ENCODE data around the gene CLUH. TPM values are rescaled to one million over a fixed set of nuclear protein-coding genes. Genes with fewer than 3 reads are reported as not detected.
"Not testable (repeated sequence)": the region's sequence is repeated elsewhere in the genome, so short reads cannot be mapped to it uniquely, and the experiment has no call there.

CLUH gene
- polyA plus RNA-seq, 2 donors = 65.2 to 85.5 TPM

- Histone ChIP-seq H3K27me3 (ENCODE audit: control insufficient read depth in 1 of 2, insufficient read depth in 2 of 2, low read length in 2 of 2) (no peaks in the 10 kb centered on the region), H3K36me3 (ENCODE audit: control insufficient read depth in 2 of 2, insufficient read depth in 2 of 2, low read length in 1 of 2) (peaks cover 13 to 49% of the 10 kb centered on the region in 2 donors), H3K4me1 (ENCODE audit: control insufficient read depth in 2 of 2, insufficient read depth in 2 of 2, low read length in 1 of 2) (peaks cover 13 to 22% of the 10 kb centered on the region in 2 donors), H3K9me3 (ENCODE audit: control insufficient read depth in 2 of 2, insufficient read depth in 1 of 2, low read depth in 1 of 2, low read length in 1 of 2) (no peaks in the 10 kb centered on the region), H3K27ac (ENCODE audit: low read depth in 2 of 2, low read length in 1 of 2) (no peak overlapping the region), H3K4me3 (ENCODE audit: low read depth in 1 of 2, low read length in 2 of 2) (no peak overlapping the region)
- WGBS, 2 donors = 87% methylated on average over 38 of the region's 38 CpGs
These were observed 7.3 kb downstream of the CLUH start for GRCh38 chr17:2704031-2704889.

- Histone ChIP-seq H3K27ac (ENCODE audit: low read depth in 2 of 2, low read length in 1 of 2) (no peak overlapping the region), H3K9me3 (ENCODE audit: control insufficient read depth in 2 of 2, insufficient read depth in 1 of 2, low read depth in 1 of 2, low read length in 1 of 2) (no peaks in the 10 kb centered on the region), H3K4me1 (ENCODE audit: control insufficient read depth in 2 of 2, insufficient read depth in 2 of 2, low read length in 1 of 2) (peaks cover 8 to 15% of the 10 kb centered on the region in 2 donors), H3K36me3 (ENCODE audit: control insufficient read depth in 2 of 2, insufficient read depth in 2 of 2, low read length in 1 of 2) (peaks cover 13 to 53% of the 10 kb centered on the region in 2 donors), H3K27me3 (ENCODE audit: control insufficient read depth in 1 of 2, insufficient read depth in 2 of 2, low read length in 2 of 2) (no peaks in the 10 kb centered on the region), H3K4me3 (ENCODE audit: low read depth in 1 of 2, low read length in 2 of 2) (no peak overlapping the region)
- WGBS, 2 donors = 89 to 94% methylated on average over 16 of the region's 16 CpGs
These were observed 8.0 kb downstream of the CLUH start for GRCh38 chr17:2703606-2704005.

DNA sequence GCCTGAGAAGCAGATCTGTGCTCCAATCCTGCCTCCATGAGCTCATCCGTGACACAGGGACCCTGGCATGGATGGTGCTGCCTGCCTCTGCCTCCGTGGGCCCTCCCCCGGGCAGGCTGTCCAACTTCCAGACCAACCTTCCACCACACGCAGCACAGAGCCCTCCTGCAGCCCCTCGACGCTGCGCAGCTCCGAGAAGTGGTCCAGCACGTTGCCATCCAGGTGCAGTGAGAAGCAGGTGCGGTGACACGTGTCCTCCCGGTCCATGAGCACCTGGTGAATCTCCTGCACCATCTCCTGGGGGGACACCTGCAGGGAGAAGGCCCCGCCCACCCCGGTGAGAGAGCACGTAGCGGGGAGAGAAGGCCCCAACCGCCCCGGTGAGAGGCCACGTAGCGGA, 8.4 kb downstream of the CLUH start:
- H3K27ac ChIP-seq (ENCODE audit: low read depth in 2 of 2, low read length in 1 of 2) = no peak overlapping the region
- WGBS, 2 donors = 93 to 96% methylated on average over 20 of the region's 20 CpGs
- peaks cover 7 to 11% of the 10 kb centered on the region in 2 donors for H3K4me1 ChIP-seq (ENCODE audit: control insufficient read depth in 2 of 2, insufficient read depth in 2 of 2, low read length in 1 of 2)
- H3K27me3 ChIP-seq (ENCODE audit: control insufficient read depth in 1 of 2, insufficient read depth in 2 of 2, low read length in 2 of 2) = no peaks in the 10 kb centered on the region
- H3K9me3 ChIP-seq (ENCODE audit: control insufficient read depth in 2 of 2, insufficient read depth in 1 of 2, low read depth in 1 of 2, low read length in 1 of 2) = no peaks in the 10 kb centered on the region
- H3K4me3 ChIP-seq (ENCODE audit: low read depth in 1 of 2, low read length in 2 of 2) = no peak overlapping the region
- peaks cover 13 to 57% of the 10 kb centered on the region in 2 donors for H3K36me3 ChIP-seq (ENCODE audit: control insufficient read depth in 2 of 2, insufficient read depth in 2 of 2, low read length in 1 of 2)

- 85 to 87% methylated on average over 22 of the region's 22 CpGs for WGBS, 2 donors
These were observed 9.4 kb downstream of the CLUH start for GRCh38 chr17:2701996-2702741.

GRCh38 chr17:2701161-2701995, 10.2 kb downstream of the CLUH start:
- peaks cover 19 to 71% of the 10 kb centered on the region in 2 donors for H3K36me3 ChIP-seq (ENCODE audit: control insufficient read depth in 2 of 2, insufficient read depth in 2 of 2, low read length in 1 of 2)
- no peak overlapping the region for H3K27ac ChIP-seq (ENCODE audit: low read depth in 2 of 2, low read length in 1 of 2)
- no peaks in the 10 kb centered on the region for H3K27me3 ChIP-seq (ENCODE audit: control insufficient read depth in 1 of 2, insufficient read depth in 2 of 2, low read length in 2 of 2)
- no peaks in the 10 kb centered on the region for H3K9me3 ChIP-seq (ENCODE audit: control insufficient read depth in 2 of 2, insufficient read depth in 1 of 2, low read depth in 1 of 2, low read length in 1 of 2)
- H3K4me3 ChIP-seq (ENCODE audit: low read depth in 1 of 2, low read length in 2 of 2) = no peak overlapping the region
- no peaks in the 10 kb centered on the region for H3K4me1 ChIP-seq (ENCODE audit: control insufficient read depth in 2 of 2, insufficient read depth in 2 of 2, low read length in 1 of 2)
- WGBS, 2 donors = 92 to 95% methylated on average over 39 to 41 of the region's 41 CpGs

More at GRCh38 chr17:2701996-2702741, 9.4 kb downstream of the CLUH start:
- Histone ChIP-seq H3K4me1 (ENCODE audit: control insufficient read depth in 2 of 2, insufficient read depth in 2 of 2, low read length in 1 of 2) (peaks cover 0 to under 1% of the 10 kb centered on the region in 2 donors), H3K9me3 (ENCODE audit: control insufficient read depth in 2 of 2, insufficient read depth in 1 of 2, low read depth in 1 of 2, low read length in 1 of 2) (no peaks in the 10 kb centered on the region), H3K27ac (ENCODE audit: low read depth in 2 of 2, low read length in 1 of 2) (no peak overlapping the region), H3K4me3 (ENCODE audit: low read depth in 1 of 2, low read length in 2 of 2) (no peak overlapping the region), H3K27me3 (ENCODE audit: control insufficient read depth in 1 of 2, insufficient read depth in 2 of 2, low read length in 2 of 2) (no peaks in the 10 kb centered on the region), H3K36me3 (ENCODE audit: control insufficient read depth in 2 of 2, insufficient read depth in 2 of 2, low read length in 1 of 2) (peaks cover 19 to 66% of the 10 kb centered on the region in 2 donors)

DNA sequence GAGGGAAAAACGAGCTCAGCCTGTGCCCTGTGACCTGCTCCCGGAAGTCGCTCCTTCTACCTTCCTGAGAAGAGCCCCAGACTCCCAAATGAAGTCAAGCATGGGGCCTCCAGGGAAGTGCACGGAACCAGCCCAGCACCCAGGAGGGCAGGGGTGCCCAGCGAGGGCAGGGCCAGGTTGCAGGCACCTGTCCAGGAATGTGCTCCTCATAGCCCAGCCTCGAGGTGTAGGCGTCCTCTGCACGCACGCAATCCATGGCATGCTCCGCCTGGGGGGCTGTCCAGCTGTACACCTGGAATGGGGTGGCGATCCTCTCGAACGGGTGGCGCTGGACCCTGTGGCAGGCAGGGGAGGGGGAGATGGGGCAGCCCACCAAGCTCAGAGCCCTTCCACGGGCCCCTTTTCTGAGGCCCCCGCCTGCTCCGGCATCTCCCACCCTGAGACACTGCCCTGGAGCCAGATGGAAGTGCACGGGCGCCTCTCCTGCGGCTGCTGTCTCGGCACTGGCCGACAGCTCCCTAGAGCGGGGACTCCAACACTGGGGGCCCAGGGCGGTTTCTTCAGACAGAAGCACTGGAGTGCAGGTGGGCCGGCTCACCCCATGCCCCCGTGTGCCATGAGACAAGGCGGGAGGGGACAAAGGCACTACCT, 10.9 kb downstream of the CLUH start:
- Histone ChIP-seq H3K9me3 (ENCODE audit: control insufficient read depth in 2 of 2, insufficient read depth in 1 of 2, low read depth in 1 of 2, low read length in 1 of 2) (no peaks in the 10 kb centered on the region), H3K4me1 (ENCODE audit: control insufficient read depth in 2 of 2, insufficient read depth in 2 of 2, low read length in 1 of 2) (no peaks in the 10 kb centered on the region), H3K36me3 (ENCODE audit: control insufficient read depth in 2 of 2, insufficient read depth in 2 of 2, low read length in 1 of 2) (peaks cover 19 to 77% of the 10 kb centered on the region in 2 donors), H3K27ac (ENCODE audit: low read depth in 2 of 2, low read length in 1 of 2) (no peak overlapping the region), H3K4me3 (ENCODE audit: low read depth in 1 of 2, low read length in 2 of 2) (no peak overlapping the region), H3K27me3 (ENCODE audit: control insufficient read depth in 1 of 2, insufficient read depth in 2 of 2, low read length in 2 of 2) (no peaks in the 10 kb centered on the region)
- WGBS, 2 donors = 87 to 89% methylated on average over 24 to 27 of the region's 27 CpGs

- no peak overlapping the region for H3K27ac ChIP-seq (ENCODE audit: low read depth in 2 of 2, low read length in 1 of 2)
- H3K4me1 ChIP-seq (ENCODE audit: control insufficient read depth in 2 of 2, insufficient read depth in 2 of 2, low read length in 1 of 2) = no peaks in the 10 kb centered on the region
- H3K4me3 ChIP-seq (ENCODE audit: low read depth in 1 of 2, low read length in 2 of 2) = no peak overlapping the region
- no peaks in the 10 kb centered on the region for H3K9me3 ChIP-seq (ENCODE audit: control insufficient read depth in 2 of 2, insufficient read depth in 1 of 2, low read depth in 1 of 2, low read length in 1 of 2)
- no peaks in the 10 kb centered on the region for H3K27me3 ChIP-seq (ENCODE audit: control insufficient read depth in 1 of 2, insufficient read depth in 2 of 2, low read length in 2 of 2)
- peaks cover 19 to 82% of the 10 kb centered on the region in 2 donors for H3K36me3 ChIP-seq (ENCODE audit: control insufficient read depth in 2 of 2, insufficient read depth in 2 of 2, low read length in 1 of 2)
- 91 to 95% methylated on average over 20 of the region's 20 CpGs for WGBS, 2 donors
These were observed 11.5 kb downstream of the CLUH start for GRCh38 chr17:2700030-2700490.

DNA sequence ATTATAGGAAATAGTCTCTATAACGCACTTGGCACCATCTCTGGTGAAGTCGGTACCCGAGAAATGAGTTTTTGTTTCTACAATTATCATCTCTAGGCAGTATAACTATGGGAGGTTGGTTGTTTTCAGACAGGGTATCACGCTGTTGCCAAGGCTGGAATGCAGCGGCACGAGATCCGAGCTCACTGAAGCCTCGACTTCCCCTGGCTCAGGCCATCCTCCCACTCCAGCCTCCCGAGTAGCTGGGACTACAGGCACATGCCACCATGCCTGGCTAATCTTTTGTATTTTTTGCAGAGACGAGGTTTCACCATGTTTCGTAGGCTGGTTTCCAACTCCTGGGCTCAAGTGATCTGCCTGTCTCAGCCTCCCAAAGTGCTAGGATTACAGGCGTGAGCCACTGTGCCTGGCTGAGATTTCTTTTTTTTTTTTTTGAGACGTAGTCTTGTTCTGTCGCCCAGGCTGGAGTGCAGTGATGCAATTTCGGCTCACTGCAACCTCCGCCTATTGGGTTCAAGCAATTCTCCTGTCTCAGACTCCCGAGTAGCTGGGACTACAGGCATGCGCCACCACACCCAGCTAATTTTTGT, 12.3 kb downstream of the CLUH start:
- H3K4me3 ChIP-seq (ENCODE audit: low read depth in 1 of 2, low read length in 2 of 2); H3K27me3 ChIP-seq (ENCODE audit: control insufficient read depth in 1 of 2, insufficient read depth in 2 of 2, low read length in 2 of 2); H3K4me1 ChIP-seq (ENCODE audit: control insufficient read depth in 2 of 2, insufficient read depth in 2 of 2, low read length in 1 of 2); H3K9me3 ChIP-seq (ENCODE audit: control insufficient read depth in 2 of 2, insufficient read depth in 1 of 2, low read depth in 1 of 2, low read length in 1 of 2); H3K27ac ChIP-seq (ENCODE audit: low read depth in 2 of 2, low read length in 1 of 2): not testable (repeated sequence)
- H3K36me3 ChIP-seq (ENCODE audit: control insufficient read depth in 2 of 2, insufficient read depth in 2 of 2, low read length in 1 of 2) = peaks cover 19 to 81% of the 10 kb centered on the region in 2 donors
- 86 to 88% methylated on average over 18 of the region's 18 CpGs for WGBS, 2 donors

Measured in esophagus (tissue), 2 donors.